Nephron progenitor cell (in vitro differentiated cells): ENCODE data around the gene NLRC5.
A peak's percentile ranks its signal among the peaks of the same experiment; 100 is the strongest.

Experiments used
- DNase-seq: peaks from one replicate; pipeline ENCODE4 v3.0.0; 2021
- H3K27ac Mint-ChIP-seq: 2 replicates; pipeline ENCODE4 v1.8.0; 2021; ENCODE audit warnings: mild to moderate bottlenecking, moderate library complexity, mixed read lengths
- H3K27me3 Mint-ChIP-seq: 2 replicates; pipeline ENCODE4 v1.8.0; 2021; ENCODE audit warnings: mild to moderate bottlenecking, low read depth, mixed read lengths; ENCODE audit not compliant: poor library complexity
- H3K36me3 Mint-ChIP-seq: 2 replicates; pipeline ENCODE4 v1.8.0; 2021; ENCODE audit warnings: low read depth, mixed read lengths
- H3K4me1 Mint-ChIP-seq: 2 replicates; pipeline ENCODE4 v1.8.0; 2021; ENCODE audit warnings: mixed read lengths
- H3K4me3 Mint-ChIP-seq: 2 replicates; pipeline ENCODE4 v1.8.0; 2021; ENCODE audit warnings: mild to moderate bottlenecking, moderate library complexity, mixed read lengths
- H3K9me3 Mint-ChIP-seq: 2 replicates; pipeline ENCODE4 v1.8.0; 2021; ENCODE audit warnings: mild to moderate bottlenecking, moderate library complexity, mixed read lengths
- CTCF ChIP-seq: fragments of 200-600 bp; sonication (generic); IDR thresholded peaks from 2 replicates; pipeline ENCODE4 v1.5.0; 2021; ENCODE audit warnings: antibody characterized with exemption

NLRC5 gene

GRCh38 chr16:57026778-57027062, 37.4 kb downstream of the NLRC5 start:
- Mint-ChIP-seq H3K27ac (no peak overlapping the region), H3K4me3 (no peak overlapping the region), H3K9me3 (no peaks in the 10 kb centered on the region), H3K27me3 (peaks cover 19% of the 10 kb centered on the region), H3K4me1 (no peaks in the 10 kb centered on the region), H3K36me3 (no peaks in the 10 kb centered on the region)
- DNase-seq, result no peak
- no peak for TF ChIP-seq CTCF

GRCh38 chr16:57027067-57027466, 37.7 kb downstream of the NLRC5 start:
- Mint-ChIP-seq H3K27ac (no peak overlapping the region), H3K9me3 (no peaks in the 10 kb centered on the region), H3K4me3 (no peak overlapping the region), H3K36me3 (no peaks in the 10 kb centered on the region), H3K4me1 (no peaks in the 10 kb centered on the region), H3K27me3 (peaks cover 19% of the 10 kb centered on the region)
- TF ChIP-seq CTCF, result no peak
- DNase-seq, result no peak

- no peak for DNase-seq
- H3K36me3 Mint-ChIP-seq, result no peaks in the 10 kb centered on the region
- no peak overlapping the region for H3K27ac Mint-ChIP-seq
- no peaks in the 10 kb centered on the region for H3K4me1 Mint-ChIP-seq
- H3K9me3 Mint-ChIP-seq, result no peaks in the 10 kb centered on the region
- TF ChIP-seq CTCF, result no peak
- H3K27me3 Mint-ChIP-seq, result peaks cover 22% of the 10 kb centered on the region
- no peak overlapping the region for H3K4me3 Mint-ChIP-seq
Measured at GRCh38 chr16:57028086-57028485, 38.7 kb downstream of the NLRC5 start.

- no peaks in the 10 kb centered on the region for H3K4me1 Mint-ChIP-seq
- no peak for DNase-seq
- H3K4me3 Mint-ChIP-seq, result no peak overlapping the region
- no peak for TF ChIP-seq CTCF
- no peak overlapping the region for H3K27ac Mint-ChIP-seq
- H3K27me3 Mint-ChIP-seq, result peaks cover 28% of the 10 kb centered on the region
- no peaks in the 10 kb centered on the region for H3K36me3 Mint-ChIP-seq
- H3K9me3 Mint-ChIP-seq, result no peaks in the 10 kb centered on the region
Measured at GRCh38 chr16:57029161-57030160, 40.1 kb downstream of the NLRC5 start.

GRCh38 chr16:57030346-57030902, 41.1 kb downstream of the NLRC5 start:
- no peak for DNase-seq
- Mint-ChIP-seq H3K27me3 (peaks cover 25% of the 10 kb centered on the region), H3K9me3 (no peaks in the 10 kb centered on the region), H3K36me3 (no peaks in the 10 kb centered on the region), H3K4me3 (peak overlapping the region; percentile 13), H3K4me1 (no peaks in the 10 kb centered on the region), H3K27ac (peak overlapping the region; percentile 17)
- TF ChIP-seq CTCF, result no peak
